ENCODE data around the gene ST6GAL2. TPM values are rescaled to one million over a fixed set of nuclear protein-coding genes. Genes with fewer than 3 reads are reported as not detected.

The ST6GAL2 gene
- total RNA-seq, 4 donors from 2014 or later: 0.17 TPM; not detected in 3

DNA sequence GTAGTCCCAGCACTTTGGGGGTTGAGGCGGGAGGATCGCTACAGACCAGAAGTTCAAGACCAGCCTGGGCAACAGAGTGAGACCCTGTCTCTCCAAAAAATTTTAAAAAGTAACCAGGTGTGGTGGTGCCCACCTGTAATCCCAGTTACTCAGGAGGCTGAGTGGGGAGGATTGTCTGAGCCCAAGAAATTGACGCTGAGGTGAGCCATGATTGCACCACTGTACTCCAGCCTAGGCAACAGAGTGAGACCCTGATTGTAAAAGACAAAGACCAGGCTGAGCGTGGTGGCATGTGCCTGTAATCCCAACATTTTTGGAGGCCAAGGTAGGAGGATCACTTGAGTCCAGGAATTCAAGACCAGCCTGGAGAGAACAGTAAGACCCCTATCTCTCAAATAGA, 7.8 kb downstream of the ST6GAL2 start:
- TF ChIP-seq, protein P1, sequence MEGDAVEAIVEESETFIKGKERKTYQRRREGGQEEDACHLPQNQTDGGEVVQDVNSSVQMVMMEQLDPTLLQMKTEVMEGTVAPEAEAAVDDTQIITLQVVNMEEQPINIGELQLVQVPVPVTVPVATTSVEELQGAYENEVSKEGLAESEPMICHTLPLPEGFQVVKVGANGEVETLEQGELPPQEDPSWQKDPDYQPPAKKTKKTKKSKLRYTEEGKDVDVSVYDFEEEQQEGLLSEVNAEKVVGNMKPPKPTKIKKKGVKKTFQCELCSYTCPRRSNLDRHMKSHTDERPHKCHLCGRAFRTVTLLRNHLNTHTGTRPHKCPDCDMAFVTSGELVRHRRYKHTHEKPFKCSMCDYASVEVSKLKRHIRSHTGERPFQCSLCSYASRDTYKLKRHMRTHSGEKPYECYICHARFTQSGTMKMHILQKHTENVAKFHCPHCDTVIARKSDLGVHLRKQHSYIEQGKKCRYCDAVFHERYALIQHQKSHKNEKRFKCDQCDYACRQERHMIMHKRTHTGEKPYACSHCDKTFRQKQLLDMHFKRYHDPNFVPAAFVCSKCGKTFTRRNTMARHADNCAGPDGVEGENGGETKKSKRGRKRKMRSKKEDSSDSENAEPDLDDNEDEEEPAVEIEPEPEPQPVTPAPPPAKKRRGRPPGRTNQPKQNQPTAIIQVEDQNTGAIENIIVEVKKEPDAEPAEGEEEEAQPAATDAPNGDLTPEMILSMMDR (IDR thresholded peaks at IDR 0.05; ENCODE audit: low read depth): no peak

DNA sequence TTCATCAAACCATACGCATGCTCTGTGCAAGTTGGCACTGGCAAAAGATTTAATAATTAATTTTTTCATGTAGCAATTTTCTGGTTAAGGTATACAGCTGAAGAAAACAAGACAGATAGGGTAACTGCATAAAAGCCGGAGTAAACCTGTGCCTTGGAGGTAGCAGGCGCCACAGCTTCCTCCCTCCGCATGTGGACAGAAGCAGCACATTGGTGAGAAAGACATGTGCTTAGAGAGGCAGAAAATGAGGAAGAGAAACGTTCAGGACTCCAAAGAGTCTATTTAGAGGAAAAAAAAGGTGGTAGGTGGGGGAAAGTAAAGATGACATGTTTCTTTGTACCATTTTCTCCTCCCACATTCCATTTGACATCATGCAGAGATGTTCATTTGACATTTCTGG, 9.3 kb downstream of the ST6GAL2 start:
- TF ChIP-seq, protein P1 (IDR thresholded peaks at IDR 0.05; ENCODE audit: low read depth): no peak

DNA sequence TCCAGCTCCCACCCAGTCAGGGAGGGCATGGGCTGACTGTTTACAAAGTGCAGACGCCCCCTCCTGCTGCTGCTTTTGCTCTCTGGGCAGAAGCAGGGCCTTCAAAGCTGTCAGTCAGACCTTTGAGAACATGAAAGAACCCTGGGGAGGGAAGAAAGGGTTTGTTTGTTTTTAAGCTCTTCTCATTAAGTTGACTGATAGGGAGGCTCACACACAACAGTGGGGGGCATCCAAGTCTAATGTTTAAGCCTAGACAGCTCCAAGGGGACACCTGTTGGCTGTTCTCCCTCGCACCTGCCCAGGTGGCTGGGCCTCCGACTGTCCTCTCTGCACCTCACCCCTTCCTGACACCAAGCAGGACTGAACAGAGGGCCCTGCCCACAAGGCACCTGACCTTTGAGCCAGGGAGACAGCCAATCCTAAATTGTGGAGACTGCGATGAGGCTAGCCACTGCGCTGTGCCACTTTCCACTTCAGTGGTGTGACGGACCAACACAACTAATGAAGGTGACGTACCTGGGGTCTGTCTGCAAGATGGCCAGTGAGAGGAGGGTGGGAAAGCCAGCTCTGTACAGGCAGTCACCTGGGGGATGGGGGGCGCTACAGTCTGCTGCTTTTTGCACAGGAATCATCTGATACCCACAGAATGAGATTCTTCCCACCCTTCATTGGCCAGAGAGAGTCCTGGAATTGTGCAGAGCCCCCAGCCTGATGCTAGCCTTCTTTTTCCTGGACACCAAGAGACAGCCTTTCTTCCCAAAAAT, 16.3 kb downstream of the ST6GAL2 start:
- TF ChIP-seq, protein P1 (IDR thresholded peaks at IDR 0.05; ENCODE audit: low read depth): no peak

DNA sequence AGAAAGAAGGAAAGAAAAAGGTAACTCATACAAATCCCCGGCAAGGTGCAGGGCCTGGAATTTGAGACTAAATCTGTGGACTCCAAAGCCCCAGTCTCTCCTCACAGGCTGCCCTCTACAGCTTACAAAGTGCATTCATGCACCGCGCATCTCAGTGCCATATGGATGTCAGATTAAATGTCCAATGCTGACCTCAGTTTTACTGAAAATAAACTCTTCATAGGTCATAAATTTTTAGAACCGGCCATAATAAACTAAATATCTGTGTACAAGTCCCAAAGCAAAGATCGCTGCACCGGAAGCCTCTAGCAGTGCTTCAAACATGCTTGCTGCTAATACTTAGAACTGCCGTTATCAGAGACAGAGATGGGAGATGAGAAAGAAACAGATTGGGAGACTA, 17.7 kb downstream of the ST6GAL2 start:
- TF ChIP-seq, protein P1 (IDR thresholded peaks at IDR 0.05; ENCODE audit: low read depth): no peak

DNA sequence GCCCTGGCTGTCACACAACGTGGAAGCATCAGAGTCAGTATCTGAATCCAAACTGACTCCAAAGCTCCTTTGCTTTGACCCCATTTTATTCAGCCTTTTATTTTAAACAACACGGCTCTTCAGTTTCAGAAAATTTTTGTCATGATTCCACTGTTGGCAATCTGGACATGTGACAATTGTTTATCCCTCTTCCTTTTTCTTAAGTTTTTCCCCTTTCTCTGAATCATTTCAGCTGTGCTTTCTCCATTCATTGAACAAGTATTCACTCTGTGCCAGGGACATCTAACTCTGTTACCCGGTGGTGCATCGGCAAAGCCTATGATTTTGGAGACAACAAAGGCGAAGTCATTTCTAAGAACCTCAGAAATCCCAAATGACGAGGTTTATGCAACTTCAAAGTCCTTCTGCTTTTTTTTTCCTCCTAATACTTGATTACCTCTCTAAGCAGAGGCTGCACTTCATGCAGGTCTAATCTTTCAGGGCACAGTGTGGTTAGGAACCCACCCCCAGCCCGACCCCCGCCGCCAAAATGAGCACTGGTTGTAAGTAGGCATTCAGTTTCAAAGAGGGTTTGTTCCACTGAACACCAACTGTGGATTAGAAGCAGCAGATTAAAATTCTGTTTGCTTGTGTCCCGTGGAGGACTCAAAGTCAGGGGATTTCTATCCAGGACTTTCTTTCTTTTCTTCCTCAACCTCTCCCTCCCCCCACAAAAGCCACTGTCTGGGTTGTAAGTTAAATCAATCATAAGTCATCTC, 18.6 kb downstream of the ST6GAL2 start:
- TF ChIP-seq, protein P1 (IDR thresholded peaks at IDR 0.05; ENCODE audit: low read depth): no peak

DNA sequence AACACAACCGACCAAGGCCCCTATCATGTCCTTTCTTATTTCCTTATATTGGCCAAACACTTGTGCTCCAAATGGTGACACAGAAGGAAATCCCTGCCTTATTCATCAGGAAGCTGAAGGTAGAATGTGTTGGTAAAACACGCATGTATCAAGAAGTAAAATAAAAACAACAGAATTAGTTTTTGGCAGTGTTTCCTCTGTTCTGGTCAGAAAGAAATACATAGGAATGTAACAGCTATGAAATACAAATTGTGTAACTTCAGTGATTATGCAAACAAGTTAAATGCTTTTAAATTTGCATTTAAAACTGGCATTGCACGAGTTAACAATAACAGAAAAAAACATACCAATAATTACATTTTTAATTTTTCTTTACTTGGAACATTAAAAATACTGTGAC, 19.3 kb downstream of the ST6GAL2 start:
- TF ChIP-seq, protein P1 (IDR thresholded peaks at IDR 0.05; ENCODE audit: low read depth): no peak

DNA sequence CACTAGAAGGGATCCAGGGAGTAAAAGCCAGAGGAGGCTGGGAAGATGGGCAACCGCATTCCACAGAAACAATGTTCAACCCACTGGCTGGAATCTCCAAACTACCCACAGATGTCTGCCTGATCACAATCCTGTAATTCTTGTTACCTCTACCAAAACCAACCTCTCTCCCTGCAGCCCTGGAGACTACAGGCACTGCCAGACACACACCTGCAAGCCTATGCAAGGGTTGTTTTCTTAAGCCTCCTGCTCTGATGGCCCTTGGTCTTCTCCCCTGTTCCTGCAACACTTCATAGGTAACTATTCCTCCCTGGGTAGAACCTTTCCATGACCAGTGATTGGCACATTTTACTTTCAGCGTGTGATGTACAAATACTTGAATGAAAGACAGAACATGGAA, 21.9 kb downstream of the ST6GAL2 start:
- TF ChIP-seq, protein P1 (IDR thresholded peaks at IDR 0.05; ENCODE audit: low read depth): no peak
